Coronary artery (tissue), 2 donors: Measurements from ENCODE around the gene RBPJ.
A peak's percentile ranks its signal among the peaks of the same experiment; 100 is the strongest.

Experiments used
- DNase-seq: peaks from one replicate; pipeline ENCODE4 v3.0.0-alpha.2; 2017; ENCODE audit warnings: low spot score
- H3K27ac ChIP-seq, 2 donors: fragments of 200-600 bp; sonication (generic); one replicate each; pipeline ENCODE4 v1.5.1; 2016 to 2019
- H3K4me3 ChIP-seq: fragments of 200-600 bp; sonication (generic); 2 replicates; pipeline ENCODE4 v1.5.1; 2016; ENCODE audit warnings: mild to moderate bottlenecking, moderate library complexity
- CTCF ChIP-seq: fragments of 200-600 bp; sonication (generic); IDR thresholded peaks from one replicate; pipeline ENCODE4 v1.5.1; 2019; ENCODE audit warnings: antibody characterized with exemption

The RBPJ gene

GRCh38 chr4:26320538-26321372, at the start of gene RBPJ:
Gene RBPJ (plus strand): TSS chr4:26321014. CDS start chr4:26321029, 15 bp downstream.
- no peak for TF ChIP-seq CTCF
- peak; percentile 96 for DNase-seq
- peak within 1 kb of the TSS; percentile 86 for H3K4me3 ChIP-seq
- peak within 1 kb of the TSS; percentile 95 to 98 for H3K27ac ChIP-seq

GRCh38 chr4:26271703-26272102, 49.1 kb upstream of the RBPJ start:
- DNase-seq, result no peak
- H3K27ac ChIP-seq, result no peak overlapping the region

GRCh38 chr4:26272654-26273615, 47.9 kb upstream of the RBPJ start:
- Histone ChIP-seq H3K4me3 (no peak overlapping the region), H3K27ac (peak overlapping the region in 1 of 2 donors; percentile 1)
- DNase-seq, result no peak
- TF ChIP-seq CTCF, result no peak

More at GRCh38 chr4:26271703-26272102, 49.1 kb upstream of the RBPJ start:
- no peak for TF ChIP-seq CTCF
- H3K4me3 ChIP-seq, result no peak overlapping the region

GRCh38 chr4:26273616-26273980, 47.2 kb upstream of the RBPJ start:
- H3K27ac ChIP-seq, result peak overlapping the region in 1 of 2 donors; percentile 1
- TF ChIP-seq CTCF, result no peak
- no peak overlapping the region for H3K4me3 ChIP-seq
- DNase-seq, result no peak

- no peak for DNase-seq
- no peak for TF ChIP-seq CTCF
- Histone ChIP-seq H3K27ac (peak overlapping the region in 1 of 2 donors; percentile 16), H3K4me3 (no peak overlapping the region)
Observed at GRCh38 chr4:26275281-26275680, 45.5 kb upstream of the RBPJ start.

GRCh38 chr4:26279446-26279845, 41.4 kb upstream of the RBPJ start:
- no peak for TF ChIP-seq CTCF
- no peak for DNase-seq

More at GRCh38 chr4:26279446-26279845, 41.4 kb upstream of the RBPJ start:
- Histone ChIP-seq H3K4me3 (no peak overlapping the region), H3K27ac (no peak overlapping the region)
